Parathyroid adenoma (tissue), 2 donors: ENCODE measurements around the gene NACC1.

ENCODE experiments used
- H2AFZ ChIP-seq: fragments of 300-600 bp; sonication (generic); one replicate; pipeline ENCODE4 v1.7.0; 2017; ENCODE audit warnings: antibody characterized with exemption, mild to moderate bottlenecking
- H3K27ac ChIP-seq: fragments of 300-600 bp; sonication (generic); one replicate; pipeline ENCODE4 v1.7.0; 2017
- H3K27me3 ChIP-seq: fragments of 300-600 bp; sonication (generic); one replicate; pipeline ENCODE4 v1.7.0; 2017; ENCODE audit warnings: low read length; ENCODE audit not compliant: control insufficient read depth, insufficient read depth
- H3K36me3 ChIP-seq: fragments of 300-600 bp; sonication (generic); one replicate; pipeline ENCODE4 v1.7.0; 2017; ENCODE audit warnings: low read length; ENCODE audit not compliant: control insufficient read depth, insufficient read depth
- H3K4me1 ChIP-seq: fragments of 300-600 bp; sonication (generic); one replicate; pipeline ENCODE4 v1.7.0; 2017; ENCODE audit warnings: control low read depth
- H3K4me2 ChIP-seq: fragments of 300-600 bp; sonication (generic); one replicate; pipeline ENCODE4 v1.7.0; 2017; ENCODE audit warnings: low read length
- H3K4me3 ChIP-seq: fragments of 300-600 bp; sonication (generic); one replicate; pipeline ENCODE4 v1.7.0; 2017; ENCODE audit warnings: low read depth, low read length
- H3K79me2 ChIP-seq: fragments of 300-600 bp; sonication (generic); one replicate; pipeline ENCODE4 v1.7.0; 2017; ENCODE audit warnings: control low read depth
- H3K9ac ChIP-seq: fragments of 300-600 bp; sonication (generic); one replicate; pipeline ENCODE4 v1.7.0; 2017; ENCODE audit warnings: mild to moderate bottlenecking
- H3K9me3 ChIP-seq: fragments of 300-600 bp; sonication (generic); one replicate; pipeline ENCODE4 v1.7.0; 2017; ENCODE audit warnings: low read length; ENCODE audit not compliant: control insufficient read depth
- TF ChIP-seq, protein P1 (sequence below): fragments of 300-600 bp; sonication (generic); IDR thresholded peaks from one replicate; pipeline ENCODE4 v1.7.0; 2017; ENCODE audit warnings: antibody characterized with exemption, mild to moderate bottlenecking
- donor health status: primary hyperparathyroidism.

The NACC1 gene

DNA sequence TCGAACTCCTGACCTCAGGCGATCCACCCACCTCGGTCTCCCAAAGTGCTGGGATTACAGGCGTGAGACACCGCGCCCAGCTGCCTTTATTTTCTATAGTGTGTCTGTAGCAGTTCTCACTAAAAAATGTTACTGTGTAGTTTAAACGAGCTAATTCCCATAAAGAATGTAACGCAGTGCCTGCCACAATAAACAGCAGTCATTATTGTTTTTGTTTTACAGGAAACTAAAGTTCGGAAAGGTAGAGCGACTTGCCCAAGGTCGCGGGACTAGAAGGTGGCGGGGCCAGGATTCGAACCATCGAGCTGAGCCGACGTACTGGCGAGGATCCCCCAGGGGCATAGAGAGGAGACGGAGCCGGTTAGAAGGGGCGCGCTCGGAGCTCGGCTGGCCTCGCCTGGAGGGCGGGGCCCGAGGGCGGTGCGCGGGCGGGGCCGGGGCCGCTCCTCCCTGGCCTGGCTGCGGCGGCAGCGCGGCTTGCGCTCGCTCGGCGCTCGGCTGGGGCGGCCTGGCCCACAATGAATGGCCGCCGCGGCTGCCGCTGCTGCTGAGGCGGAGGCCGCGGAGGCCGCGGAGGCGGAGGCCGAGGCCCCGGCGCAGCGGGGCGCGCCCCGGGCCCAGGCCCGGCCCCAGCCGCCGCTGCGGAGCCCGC is at the start of gene NACC1:
Gene NACC1 (plus strand): TSS at position 493 of the 652 bp plus-strand sequence. CDS start 16,944 bp downstream, outside the sequence.
- Histone ChIP-seq H3K9ac (peak within 1 kb of the TSS; percentile 83), H3K27ac (peak within 1 kb of the TSS; percentile 78), H3K4me1 (peaks cover 14% of the 10 kb centered on the region), H3K79me2 (peaks cover 18% of the 10 kb centered on the region), H3K4me3 (peak within 1 kb of the TSS; percentile 89), H3K4me2 (peak within 1 kb of the TSS; percentile 87), H3K9me3 (no peaks in the 10 kb centered on the region), H2AFZ (peak within 1 kb of the TSS; percentile 85), H3K36me3 (no peaks in the 10 kb centered on the region), H3K27me3 (no peaks in the 10 kb centered on the region)
- TF ChIP-seq, protein P1, sequence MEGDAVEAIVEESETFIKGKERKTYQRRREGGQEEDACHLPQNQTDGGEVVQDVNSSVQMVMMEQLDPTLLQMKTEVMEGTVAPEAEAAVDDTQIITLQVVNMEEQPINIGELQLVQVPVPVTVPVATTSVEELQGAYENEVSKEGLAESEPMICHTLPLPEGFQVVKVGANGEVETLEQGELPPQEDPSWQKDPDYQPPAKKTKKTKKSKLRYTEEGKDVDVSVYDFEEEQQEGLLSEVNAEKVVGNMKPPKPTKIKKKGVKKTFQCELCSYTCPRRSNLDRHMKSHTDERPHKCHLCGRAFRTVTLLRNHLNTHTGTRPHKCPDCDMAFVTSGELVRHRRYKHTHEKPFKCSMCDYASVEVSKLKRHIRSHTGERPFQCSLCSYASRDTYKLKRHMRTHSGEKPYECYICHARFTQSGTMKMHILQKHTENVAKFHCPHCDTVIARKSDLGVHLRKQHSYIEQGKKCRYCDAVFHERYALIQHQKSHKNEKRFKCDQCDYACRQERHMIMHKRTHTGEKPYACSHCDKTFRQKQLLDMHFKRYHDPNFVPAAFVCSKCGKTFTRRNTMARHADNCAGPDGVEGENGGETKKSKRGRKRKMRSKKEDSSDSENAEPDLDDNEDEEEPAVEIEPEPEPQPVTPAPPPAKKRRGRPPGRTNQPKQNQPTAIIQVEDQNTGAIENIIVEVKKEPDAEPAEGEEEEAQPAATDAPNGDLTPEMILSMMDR = no peak

DNA sequence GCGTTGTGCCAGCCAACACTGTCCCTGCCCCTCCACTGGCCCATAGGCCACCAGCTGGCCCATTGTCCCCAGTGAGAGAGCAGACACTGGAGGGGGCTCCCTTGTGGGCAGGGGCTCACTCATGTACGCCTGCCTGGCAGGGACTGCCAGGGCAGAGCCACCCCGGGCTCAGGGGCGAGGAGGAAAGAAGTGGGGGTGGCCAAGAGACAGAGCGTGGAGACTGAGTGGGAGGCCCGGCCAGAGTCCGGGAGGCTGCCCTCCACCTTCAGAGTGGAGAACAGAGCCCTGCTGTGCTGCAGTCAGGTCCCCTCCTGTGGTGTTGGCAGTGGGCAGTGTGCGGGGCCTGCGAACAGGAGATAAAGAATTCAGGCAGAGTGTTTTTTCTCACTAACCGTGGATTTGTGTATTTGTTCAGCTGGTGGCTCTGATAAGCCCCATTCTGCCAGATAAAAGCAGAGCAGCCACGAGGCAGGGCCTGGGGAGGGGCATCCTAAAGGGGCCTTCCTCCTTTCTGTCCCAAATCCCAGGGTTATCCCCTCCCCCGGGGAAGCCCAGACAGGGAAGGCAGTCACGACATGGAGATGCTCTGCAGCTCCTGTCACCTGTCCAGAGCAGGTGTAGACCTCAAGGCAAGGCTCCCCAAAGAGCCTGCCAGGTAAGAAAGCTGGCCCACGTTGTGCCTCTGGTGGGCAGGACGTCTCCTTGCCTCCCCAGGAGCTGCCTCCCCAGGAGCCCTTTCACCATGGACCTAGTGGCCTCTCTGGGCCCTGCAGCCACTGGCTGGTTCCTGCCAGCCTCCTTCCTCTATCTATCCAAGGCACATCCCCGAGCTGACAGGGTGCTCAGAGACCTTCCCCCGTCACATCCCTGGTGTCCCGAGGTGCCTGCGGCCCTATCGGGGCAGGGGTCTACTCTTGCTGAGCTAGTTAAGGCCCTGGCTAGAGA is 48.4 kb upstream of the NACC1 start:
- H3K36me3 ChIP-seq = no peaks in the 10 kb centered on the region
- no peak overlapping the region for H3K27ac ChIP-seq

DNA sequence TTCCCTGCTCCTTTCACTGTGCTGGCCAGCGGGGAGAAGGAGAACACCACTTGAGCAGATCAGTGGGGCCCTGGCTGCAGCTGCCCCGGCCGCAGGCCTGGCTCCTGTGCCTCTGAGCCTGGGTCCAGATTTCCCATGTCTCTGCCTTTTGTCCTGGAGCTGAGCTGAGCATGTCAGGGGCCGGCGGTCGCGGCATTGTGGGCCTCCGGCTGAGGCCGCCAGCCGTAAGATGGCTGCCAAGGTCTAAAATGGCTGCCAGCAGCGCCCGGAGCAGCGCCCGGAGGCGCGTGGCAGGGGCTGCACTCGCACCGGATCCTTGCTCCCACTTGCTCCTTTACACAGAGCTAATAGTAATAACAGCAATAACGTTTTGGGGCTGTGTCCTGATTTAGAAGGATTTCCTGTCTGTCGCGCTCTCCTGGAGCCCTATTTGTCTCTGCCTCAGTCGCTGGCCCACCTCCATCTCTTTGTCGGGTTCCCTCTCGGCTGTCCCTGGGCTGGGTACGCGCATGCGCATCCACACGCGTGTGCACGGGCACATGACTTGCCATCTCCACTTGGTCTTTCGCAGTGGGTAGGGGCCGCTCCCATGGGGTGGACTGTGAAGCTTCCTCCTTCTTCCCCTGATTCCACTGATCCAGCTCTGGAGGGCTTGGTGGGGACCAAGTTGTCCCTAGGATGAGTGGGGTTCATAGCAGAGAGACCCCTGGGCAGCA is 47.5 kb upstream of the NACC1 start:
- Histone ChIP-seq H3K27ac (no peak overlapping the region), H3K4me3 (no peak overlapping the region)

More for the DNA sequence above, 48.4 kb upstream of the NACC1 start:
- H3K9ac ChIP-seq = no peak overlapping the region
- no peaks in the 10 kb centered on the region for H3K9me3 ChIP-seq
- no peaks in the 10 kb centered on the region for H3K4me1 ChIP-seq
- H3K4me2 ChIP-seq = no peak overlapping the region
- no peaks in the 10 kb centered on the region for H3K27me3 ChIP-seq
- H2AFZ ChIP-seq = no peak overlapping the region
- no peak overlapping the region for H3K4me3 ChIP-seq
- peaks cover 2% of the 10 kb centered on the region for H3K79me2 ChIP-seq
- TF ChIP-seq, protein P1 = no peak

DNA sequence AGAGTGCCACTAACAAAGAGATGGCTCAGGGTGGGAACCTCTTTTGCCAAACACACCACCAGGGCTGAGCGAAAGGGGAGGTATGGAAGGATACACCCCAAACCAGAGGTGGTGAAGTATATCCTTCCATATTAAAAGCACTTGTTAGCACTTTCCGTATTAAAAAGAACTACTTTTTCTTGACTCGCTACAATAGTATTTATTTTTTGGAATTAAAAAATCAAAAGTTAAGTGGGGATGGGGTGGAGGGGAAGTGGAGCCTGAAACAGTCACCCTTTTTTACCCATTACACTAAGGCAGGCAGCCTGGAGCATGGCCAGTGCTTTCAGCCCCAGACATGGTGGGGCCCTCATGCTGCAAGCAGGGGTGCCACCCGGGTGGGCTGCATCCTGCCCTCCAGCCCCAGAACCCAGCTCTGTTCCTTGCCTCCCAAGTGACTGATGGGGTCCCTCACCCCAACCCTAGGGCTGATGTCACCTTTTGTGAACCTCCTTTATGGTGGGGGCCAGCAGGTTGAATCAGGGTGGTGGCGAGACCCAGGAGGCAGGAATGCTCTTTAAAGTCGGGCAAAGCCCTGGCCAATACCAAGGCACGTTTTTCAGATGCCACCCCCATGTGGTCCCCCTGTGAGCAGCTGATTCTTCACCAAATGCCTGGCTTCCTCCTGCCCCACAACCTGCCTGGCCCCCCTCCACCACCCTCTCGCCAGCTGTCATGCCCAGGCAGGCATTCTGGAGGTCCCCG is 46.4 kb upstream of the NACC1 start:
- no peaks in the 10 kb centered on the region for H3K79me2 ChIP-seq
- no peak overlapping the region for H3K4me3 ChIP-seq
- H3K9ac ChIP-seq = no peak overlapping the region
- no peaks in the 10 kb centered on the region for H3K9me3 ChIP-seq
- no peaks in the 10 kb centered on the region for H3K27me3 ChIP-seq
- no peak overlapping the region for H3K27ac ChIP-seq
- no peak overlapping the region for H3K4me2 ChIP-seq
- H3K36me3 ChIP-seq = no peaks in the 10 kb centered on the region
- H3K4me1 ChIP-seq = no peaks in the 10 kb centered on the region
- H2AFZ ChIP-seq = no peak overlapping the region
- TF ChIP-seq, protein P1 = no peak

More for the DNA sequence above, 47.5 kb upstream of the NACC1 start:
- H3K9me3 ChIP-seq = no peaks in the 10 kb centered on the region
- TF ChIP-seq, protein P1 = no peak
- no peaks in the 10 kb centered on the region for H3K79me2 ChIP-seq
- no peaks in the 10 kb centered on the region for H3K36me3 ChIP-seq
- no peak overlapping the region for H3K4me2 ChIP-seq
- H2AFZ ChIP-seq = no peak overlapping the region
- H3K4me1 ChIP-seq = no peaks in the 10 kb centered on the region
- no peak overlapping the region for H3K9ac ChIP-seq
- no peaks in the 10 kb centered on the region for H3K27me3 ChIP-seq
